ENCODE data around the gene ST8SIA3.

GRCh38 chr18:57362714-57363113 lies 10.4 kb downstream of the ST8SIA3 start:
- TF ChIP-seq EZH2 (IDR thresholded peaks at IDR 0.05; ENCODE audit: insufficient read depth, poor library complexity, severe bottlenecking) (no peak), EZH2phosphoT487 (IDR thresholded peaks at IDR 0.05; ENCODE audit: insufficient read depth, low read depth) (no peak)

Measured in GM23248 (cell line).